HG02571 (cell line): Measurements from ENCODE around the gene AMBP.

Experiments
- ATAC-seq: cut with Tn5 transposase; IDR thresholded peaks from one replicate; pipeline ENCODE4 v1.9.1; 2021; ENCODE audit warnings: mild to moderate bottlenecking, moderate library complexity; ENCODE audit not compliant: unreplicated experiment

Gene AMBP

DNA sequence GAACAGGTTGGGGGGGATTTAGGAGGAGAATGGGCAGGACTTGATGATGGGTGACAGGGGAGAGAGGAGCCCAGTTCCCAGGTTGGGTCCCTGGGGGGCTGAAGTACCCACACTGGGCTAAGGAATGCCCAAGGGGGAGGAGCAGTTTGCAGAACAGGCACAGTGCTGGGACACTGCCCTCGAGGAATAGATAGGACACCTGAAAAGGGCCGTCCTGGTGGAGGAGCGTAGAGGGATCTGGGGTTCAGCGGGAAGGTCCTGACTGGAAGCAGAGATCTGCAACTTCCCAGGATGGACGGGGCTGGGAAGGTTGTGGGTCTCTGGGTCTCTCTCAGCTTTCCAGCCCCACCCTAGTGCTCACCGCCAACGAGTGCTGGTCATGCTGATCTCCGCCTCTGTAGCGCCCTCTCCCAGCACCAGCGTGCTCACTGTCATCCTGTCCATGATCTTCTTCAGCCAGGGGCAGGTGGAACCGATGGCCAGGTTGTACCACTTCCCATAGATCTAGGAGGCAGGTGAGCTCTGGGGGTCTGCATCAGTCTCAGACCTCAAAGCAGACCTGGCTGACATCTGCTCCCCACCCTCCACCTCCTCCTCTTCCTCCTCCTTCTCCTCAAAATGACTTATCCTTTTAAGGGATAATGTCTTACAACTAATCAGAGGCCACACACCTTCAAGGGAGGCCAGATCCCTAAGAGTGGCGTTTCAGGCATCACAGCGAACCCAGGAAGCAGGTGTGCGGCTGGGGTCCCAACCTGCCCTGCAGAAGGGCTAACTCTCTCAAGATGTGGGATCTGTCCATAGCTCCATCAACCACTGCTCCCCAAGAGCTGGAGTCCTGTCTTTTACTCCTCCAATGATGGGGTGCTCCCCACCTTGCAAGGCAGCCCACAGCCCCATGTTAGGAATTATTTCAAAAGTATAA lies 1.6 kb downstream of the AMBP start:
- no peak for ATAC-seq

DNA sequence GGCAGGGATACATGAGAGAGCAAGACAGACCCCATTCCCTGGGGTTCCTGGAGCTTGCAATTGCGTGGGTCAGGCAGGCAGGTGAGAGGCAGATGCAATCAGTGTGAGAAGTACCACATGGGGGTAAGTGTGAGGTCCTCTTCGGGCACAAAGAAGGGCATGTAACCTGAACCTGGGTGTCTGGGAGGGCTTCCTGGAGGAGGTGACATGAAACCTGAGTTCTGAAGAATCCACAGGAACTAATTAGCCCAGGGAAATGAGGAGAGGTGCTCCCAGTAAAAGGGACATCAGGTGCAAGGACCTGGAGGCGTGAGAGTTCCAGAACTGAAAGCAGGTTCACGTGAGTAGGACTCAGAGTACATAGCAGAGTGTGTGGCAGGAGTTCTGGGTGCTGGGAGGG lies 2.5 kb downstream of the AMBP start:
- ATAC-seq = no peak

DNA sequence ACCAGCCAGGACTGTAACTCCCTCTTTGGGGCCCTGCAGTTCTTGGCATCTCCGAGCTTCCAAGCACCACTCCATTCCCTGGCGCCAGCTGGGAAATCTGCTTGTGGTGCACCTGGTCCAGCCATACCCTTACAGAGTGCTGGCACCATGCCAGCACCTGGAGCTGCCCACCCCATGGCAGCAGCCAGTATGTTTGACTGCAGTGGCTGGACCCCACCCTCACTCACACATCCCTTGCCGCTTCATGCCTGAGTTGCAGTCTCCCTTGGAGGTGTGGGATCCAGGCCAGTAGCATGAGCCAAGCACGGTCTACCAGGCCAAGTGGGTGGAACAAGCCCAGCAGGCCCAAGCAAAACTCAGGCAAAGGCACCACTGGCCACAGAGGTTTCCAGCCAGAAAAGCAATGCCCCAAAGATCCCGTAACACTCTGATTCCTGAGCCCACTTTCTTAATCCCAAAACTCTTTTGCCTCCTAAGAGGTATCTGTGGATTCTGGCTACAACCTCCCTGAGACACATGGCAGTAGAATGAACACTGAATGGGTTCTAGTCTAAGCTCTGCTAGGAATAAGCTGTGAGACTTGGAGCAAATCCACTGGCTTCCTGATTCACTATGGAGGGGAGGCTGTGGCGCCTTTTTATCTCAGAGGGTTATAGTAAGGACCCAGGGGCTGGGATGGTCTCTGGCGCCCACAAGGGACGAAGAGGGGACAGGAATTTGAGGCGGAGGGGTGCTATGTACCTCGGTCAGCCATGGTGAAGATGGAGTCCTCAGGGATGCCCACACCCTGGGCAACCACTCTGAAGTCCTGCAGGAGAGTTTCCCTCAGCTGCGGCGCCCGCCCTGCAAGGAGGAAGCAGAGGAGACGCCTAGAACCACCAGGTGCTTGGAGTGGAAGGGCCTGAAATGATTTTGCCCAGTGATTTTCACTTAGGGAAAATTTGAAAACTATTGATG lies 5.6 kb downstream of the AMBP start:
- ATAC-seq = no peak

DNA sequence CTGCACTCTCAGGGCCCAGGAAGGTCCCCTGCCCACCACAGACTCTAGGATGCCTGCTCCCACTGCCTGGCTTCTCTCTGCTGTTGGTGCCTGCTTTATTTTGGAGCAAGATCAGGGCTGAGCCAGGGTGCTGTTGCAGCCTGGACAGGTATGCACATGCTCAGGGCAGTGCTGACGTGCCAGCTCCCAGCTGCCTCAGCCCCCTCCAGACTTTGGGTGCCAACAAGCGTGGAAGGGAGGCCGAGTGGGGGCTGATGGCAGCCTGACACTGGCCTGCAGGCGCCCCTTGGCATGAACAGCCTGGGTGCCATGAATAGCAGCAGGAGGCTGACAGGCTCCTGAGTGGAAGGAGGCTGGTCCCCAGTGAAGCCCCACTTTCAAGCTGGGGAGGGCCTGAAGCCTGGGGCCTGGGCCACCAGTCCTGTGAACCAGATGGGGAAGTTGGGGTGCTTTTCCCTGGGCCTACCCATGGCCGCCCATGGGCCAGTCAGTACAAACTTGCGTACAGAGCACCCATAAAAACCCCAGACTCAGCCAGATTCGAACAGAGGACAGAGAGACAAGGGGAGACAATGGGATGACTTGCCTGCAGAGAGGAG lies 6.8 kb downstream of the AMBP start:
- no peak for ATAC-seq

DNA sequence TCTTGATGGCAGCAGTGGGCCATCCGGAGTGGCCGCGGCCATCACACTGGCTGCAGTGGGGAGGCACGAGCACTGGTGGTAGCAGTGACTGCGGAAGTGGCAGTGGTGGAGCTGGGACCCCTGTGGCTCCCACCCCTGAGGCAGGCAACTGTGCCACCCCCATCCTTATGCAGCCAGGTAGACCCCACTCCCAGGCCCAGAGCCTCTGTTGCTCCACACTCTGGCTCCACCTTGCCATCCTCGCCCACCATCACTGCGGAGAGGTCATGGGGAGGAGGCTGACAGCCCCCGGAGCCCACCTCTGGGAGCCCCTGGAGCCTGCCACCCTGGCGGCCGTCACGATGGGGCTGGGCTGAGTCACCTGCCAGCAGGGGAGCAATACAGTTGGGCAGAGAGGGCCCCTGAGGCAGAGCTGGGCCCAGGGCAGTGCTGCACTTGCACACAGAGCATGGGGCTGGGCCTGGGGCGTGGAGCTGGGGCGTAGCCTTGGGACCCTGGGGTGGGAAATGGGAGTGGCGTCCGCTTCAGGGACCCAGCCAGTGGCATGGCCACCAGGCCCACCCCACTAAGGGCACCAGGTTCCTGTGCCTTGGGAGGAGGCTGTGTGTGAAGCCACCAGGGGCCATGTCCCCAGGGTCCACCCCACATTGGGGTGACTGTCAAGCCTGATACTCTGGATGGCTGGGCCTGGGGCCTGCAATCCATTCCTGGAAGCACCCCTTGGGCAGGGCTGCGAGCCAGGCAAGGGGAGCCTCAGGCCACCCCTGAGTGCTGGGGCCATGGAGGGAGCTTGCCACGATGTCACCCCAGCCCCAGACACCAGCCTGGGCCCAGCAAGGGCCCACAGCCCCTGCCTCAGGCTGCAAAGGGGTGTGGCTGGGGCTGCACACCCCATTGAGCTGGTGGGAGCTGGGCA lies 7.7 kb downstream of the AMBP start:
- no peak for ATAC-seq

DNA sequence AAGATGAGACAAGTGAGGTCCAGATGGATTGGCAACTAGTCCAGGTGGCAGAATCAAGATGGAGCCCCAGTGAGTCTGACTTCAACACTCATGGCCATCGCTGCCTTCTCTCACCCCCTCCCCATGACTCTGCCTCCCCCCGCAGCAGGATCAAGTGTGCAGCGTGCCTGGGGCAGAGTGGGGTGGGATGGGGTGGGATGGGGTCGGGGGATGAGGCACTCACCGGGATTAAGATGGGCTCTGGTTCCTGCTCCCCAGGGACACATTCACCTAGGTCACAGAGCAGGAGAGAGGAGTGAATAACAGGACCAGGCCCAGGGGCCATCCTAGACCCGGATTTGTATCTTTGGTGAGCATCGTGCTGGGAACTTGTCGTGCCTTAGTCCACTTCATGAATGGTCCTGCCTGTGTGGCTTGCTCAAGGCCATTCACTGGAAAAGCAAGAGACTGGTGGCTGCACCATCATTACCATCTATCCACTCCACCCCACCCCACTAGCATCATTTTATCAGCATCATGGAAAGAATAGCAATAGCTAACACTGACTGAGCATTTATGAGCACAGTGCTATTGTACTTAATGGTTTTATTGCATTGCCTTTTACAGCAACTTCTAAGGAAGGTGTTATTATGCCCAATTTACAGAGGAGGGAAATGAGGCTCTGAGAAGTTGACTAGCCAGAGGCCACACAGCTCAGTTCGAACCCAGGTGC lies 8.5 kb downstream of the AMBP start:
- ATAC-seq = no peak

DNA sequence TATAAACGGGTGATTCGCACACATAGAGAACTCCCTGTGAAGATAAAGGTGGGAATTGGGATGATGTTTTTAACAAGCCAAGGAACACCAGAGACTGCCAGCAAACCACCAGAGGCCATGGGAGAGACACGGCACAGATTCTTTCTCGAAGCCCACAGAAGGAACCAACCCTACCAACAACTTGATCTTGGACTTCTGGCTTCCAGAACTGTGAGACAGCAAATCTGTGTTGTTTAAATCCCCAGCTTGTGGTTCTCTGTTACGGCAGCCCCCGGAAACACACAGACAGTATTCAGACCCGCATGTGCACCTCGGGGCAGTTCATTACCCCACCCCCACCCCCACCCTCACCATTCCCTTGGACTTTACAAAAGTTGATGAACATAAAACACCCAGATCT lies 12.8 kb downstream of the AMBP start:
- no peak for ATAC-seq

DNA sequence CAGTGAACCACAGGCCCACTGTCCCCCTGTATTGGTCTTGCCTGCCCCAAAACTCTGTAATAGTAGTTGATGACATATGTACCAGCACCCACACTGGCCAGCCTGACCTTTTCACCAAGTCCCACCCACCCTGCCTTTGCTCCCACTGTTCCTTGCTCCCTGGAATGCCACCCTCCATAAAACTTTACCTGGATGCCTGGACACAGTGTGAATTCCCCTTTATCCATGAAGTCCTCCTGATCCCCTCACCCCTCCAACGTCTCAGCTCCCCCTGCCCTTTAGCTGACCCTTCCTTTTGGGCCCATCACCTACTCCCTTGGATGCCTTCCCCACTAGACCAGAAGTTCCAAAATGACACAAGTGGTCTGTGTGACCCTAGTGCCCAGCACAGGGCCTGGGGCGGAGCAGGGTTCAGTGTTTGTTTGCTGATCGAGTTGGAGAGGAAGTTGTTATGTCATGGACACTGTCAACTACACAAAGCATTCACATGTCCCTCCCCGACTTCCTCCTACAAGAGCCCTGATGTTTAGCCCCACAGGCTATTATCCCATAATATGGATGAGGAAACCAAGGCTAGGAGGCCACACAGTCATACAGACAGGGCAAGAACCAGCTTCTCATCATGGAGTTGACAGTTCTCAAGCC lies 16.1 kb downstream of the AMBP start:
- no peak for ATAC-seq

DNA sequence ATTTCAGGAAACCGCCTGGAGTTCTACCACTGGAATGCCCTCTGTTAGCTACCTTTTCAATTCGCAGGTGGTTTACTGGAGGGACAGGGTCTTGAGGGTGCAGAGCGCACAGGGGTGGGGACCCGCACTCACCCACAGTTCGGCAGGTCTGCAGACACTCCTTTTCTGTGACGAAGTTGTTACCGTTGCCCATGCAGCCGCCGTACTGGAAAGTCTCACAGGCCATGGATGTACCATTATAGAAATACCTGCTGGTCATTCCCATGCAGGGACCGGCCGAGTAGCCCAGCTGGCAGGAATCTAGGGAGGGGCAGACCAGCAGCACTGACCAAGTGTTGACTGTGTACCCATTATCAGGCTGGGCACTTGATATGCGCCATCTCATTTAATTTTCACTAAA lies 16.8 kb downstream of the AMBP start:
- ATAC-seq = no peak

DNA sequence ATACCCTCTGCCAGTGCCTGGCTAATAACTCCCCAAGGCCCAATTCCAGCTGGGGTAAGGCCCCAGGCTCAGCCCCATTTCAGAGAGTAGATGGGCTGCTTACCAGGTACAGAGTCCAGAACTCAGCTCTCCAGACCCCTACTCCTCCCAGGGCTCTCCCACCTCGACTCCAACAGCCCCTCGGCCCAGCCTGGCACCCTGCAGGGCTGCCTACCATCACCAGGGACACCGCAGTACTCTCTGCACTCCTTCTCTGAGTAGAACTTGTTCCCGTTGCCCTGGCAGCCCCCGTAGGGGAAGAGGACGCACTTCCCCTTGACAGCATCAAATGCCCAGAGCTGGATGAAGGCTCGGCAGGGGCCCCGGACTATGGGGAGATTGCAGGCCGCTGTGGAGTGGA lies 17.4 kb downstream of the AMBP start:
- ATAC-seq = no peak

DNA sequence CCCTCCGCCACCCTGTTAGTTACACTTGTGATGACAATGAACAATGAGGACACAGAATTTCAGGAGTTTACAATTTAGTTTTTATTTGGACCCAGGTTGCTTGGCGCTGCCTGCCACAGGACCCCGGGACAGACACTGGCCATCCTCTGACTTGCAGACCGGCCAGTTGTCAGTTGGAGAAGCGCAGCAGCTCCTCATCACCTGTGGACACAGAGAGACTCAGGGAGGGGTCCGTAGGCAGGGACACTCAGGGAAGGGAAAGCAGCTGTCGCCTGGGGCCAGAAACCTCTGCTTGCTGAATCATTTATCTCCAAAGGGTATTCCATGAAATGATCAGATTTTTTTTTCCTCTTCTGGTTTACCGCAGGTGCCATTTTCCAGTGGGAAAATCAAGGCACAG lies 18.0 kb downstream of the AMBP start:
- ATAC-seq = no peak

DNA sequence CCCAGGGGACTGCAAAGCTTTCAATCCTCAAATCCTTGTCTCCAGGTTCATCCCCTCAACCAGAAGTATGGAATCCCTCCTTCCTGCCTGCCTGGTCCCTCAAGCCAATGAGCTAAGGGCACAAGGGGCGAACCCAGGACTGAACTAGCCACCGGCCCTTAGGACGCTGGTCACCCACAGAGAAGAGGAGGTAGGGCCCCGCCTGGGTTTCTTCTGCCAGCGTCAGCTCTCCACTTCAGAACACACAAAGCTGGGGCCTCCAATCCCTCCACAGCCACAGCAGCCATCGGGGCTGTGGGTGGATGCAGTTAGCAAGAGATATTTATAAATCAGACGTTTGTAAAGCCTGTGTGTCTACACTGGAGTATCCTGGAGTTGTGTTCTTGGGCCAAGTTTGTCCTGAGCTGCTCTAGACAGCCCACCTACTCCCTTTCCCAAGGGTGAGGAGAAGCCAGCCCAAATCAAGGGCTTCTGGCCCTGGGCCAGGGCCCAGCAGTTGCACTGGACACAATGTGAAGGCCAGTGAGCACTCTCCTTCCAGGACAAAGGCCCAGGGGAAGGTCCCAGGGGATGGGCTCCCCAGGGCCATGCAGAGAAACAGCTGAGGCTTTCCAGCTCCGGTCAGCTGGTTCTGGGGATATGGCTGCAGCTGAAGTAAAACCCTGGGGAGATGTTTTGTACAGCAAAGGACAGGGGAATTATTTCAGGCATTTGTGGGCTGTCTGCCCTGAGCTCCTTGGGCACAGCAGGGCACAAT lies 18.9 kb downstream of the AMBP start:
- ATAC-seq = no peak

DNA sequence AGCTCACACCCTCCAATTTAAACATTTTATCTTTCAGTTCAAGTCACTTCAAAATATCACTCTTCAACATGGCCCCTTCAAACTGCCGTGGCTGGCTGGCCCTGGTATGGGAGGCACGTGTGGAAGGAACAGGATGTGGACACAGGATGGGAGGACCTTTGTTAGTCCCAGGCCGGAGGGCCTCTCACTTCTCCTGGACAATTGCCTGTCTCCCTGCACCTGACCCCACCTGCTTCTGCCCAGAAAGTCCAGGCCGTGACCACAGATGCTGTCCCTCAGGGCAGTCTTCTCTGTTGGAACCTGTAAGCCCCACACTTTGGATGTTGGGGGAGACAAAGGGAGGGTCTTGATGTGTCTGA lies 19.4 kb downstream of the AMBP start:
- ATAC-seq = no peak

DNA sequence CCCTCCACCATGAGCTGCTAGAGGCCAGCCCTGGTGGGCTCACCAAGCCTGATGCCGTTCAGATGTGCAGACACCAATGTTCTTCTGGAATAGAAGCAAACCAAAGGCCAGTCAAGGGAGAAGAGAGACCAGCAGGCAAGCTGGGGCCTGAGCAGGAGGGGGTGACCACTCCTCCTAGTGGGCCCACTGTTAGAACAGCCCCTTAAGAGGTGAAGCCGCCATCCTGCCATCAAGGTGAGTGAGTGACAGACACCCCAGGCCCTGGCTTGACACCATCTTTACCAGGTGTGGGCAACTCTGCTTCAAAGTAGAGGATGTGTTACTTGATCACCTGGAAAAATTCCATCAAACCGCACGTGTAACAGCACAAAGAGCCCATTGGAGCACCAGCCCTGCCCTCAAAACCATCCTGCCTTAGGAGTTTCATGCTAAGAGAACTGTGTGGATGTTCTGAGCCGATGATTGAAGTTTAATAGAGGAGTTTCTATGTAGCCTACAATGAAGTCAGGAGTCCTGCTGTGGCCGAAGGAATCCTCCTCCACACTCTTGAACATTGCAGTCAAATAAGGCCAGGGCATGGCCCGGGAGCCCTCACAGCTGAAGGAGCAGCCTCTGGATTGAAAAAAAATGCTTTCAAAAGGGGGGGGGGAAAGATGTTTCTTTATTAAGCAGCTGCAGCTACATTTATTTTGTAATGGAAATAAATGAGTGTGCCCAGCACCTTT lies 20.8 kb downstream of the AMBP start:
- no peak for ATAC-seq

DNA sequence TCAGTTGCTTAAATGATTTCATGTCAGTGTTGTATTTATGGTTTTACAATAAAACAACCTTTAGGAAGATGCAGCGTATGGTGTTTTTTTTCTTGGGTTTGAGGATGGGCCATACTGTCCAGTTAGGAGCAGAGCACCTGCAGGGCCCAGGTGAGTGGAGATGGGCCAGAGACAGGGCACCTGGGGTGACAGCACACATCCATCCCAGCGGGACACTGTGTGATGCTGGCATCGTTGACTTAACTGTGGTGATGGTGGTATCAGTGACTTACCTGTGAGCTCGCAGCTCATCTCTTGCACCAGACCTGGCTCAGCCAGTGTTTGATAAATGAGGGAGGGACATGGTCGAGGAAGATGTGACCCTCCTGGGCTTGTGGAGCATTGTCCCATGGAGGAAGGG lies 21.6 kb downstream of the AMBP start:
- ATAC-seq = no peak

DNA sequence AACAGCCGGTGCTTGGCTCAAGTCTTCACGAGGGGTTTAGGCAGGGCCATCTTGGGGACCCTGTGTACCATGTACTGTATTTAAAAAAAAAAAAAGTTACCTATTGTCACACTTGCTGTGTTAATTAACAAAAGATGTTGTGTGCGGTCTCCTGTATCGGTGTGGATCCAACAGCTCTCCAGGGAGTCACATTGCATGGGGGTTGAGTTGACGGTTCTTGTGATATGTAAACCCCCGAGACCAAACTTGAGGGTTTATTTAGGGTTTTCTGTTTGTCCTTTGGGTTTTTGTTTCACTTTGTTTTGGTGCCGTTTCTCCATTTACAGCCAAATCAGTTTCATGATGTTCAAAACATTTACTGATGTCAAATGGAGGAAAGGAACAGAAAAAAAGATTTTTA lies 22.2 kb downstream of the AMBP start:
- no peak for ATAC-seq

DNA sequence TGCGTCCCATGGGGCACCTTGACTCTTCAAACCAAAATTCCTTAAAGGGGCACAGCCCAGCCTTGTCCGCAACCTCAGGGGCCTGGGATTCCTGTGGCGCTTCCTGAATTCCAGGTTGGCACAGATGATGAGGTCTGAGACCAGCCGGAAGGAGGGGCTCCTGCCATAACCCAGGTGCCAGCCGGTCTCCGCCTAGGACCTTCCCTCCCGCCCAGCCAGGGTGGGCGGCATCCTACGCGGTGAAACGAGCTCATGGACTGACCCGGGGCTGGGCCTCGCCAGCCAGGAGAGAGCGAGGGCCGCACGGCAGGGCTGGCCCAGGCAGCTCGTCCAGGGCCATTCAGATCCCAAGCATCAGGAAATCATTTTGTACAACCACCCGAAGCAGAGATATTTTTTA lies 23.0 kb downstream of the AMBP start:
- no peak for ATAC-seq

DNA sequence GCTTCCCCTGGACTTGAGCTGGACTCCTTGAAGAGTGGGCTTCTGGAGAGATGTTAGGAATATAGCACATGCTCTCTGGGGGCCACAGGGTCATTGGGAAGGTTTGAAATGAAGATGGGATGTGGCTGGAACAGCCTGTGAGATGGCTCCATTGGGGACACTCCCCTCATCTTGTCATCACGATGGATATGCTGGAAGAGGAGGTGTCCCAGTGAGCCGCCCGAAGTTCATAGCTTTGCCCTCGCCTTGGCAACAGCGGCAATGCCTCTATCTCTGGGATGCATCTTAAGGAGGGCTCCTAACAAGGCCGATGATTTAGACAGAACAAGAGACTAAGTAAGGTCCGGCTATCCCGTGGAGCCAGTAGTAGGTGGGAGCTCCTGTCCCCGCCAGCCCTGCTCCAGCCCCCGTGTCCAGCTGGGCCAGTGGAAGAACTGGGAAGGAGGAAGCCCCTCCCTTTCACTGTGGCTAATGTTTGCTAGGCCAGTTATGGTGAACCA lies 23.9 kb downstream of the AMBP start:
- no peak for ATAC-seq
